Urothelium cell line (cell line): ENCODE data around the gene TNFRSF19.
"Not testable (repeated sequence)": the region's sequence is repeated elsewhere in the genome, so short reads cannot be mapped to it uniquely, and the experiment has no call there.

Source experiments
- DNase-seq: peaks from one replicate; pipeline ENCODE4 v3.0.0; 2011; ENCODE audit warnings: low spot score, mixed read lengths
- FAIRE-seq: peaks from 2 replicates; lab custom pipeline; 2011; peaks lifted over from hg19 to GRCh38; lab: Jason Lieb, UNC

Gene TNFRSF19

GRCh38 chr13:23563085-23563845 is 6.9 kb upstream of the TNFRSF19 start:
- no peak for DNase-seq
- FAIRE-seq, result no peak

GRCh38 chr13:23567906-23568460 is 2.2 kb upstream of the TNFRSF19 start:
- no peak for DNase-seq
- FAIRE-seq, result no peak

GRCh38 chr13:23570921-23571315 is 706 bp downstream of the TNFRSF19 start:
- DNase-seq (no peak), FAIRE-seq (no peak)

- FAIRE-seq (no peak), DNase-seq (no peak)
These were observed 1.2 kb downstream of the TNFRSF19 start for GRCh38 chr13:23571431-23571830.

- no peak for FAIRE-seq
- no peak for DNase-seq
These were observed 2.6 kb downstream of the TNFRSF19 start for GRCh38 chr13:23572836-23573235.

- FAIRE-seq, result no peak
- DNase-seq, result no peak
These were observed 4.4 kb downstream of the TNFRSF19 start for GRCh38 chr13:23574421-23575145.

- no peak for DNase-seq
These were observed 5.4 kb downstream of the TNFRSF19 start for GRCh38 chr13:23575632-23576031.

GRCh38 chr13:23578411-23579071 is 8.3 kb downstream of the TNFRSF19 start:
- DNase-seq, result peak; percentile 58
- FAIRE-seq, result no peak

More at GRCh38 chr13:23575632-23576031, 5.4 kb downstream of the TNFRSF19 start:
- FAIRE-seq, result no peak

- DNase-seq, result peak; percentile 90
- FAIRE-seq, result no peak
These were observed 9.1 kb downstream of the TNFRSF19 start for GRCh38 chr13:23579072-23579895.

- FAIRE-seq, result no peak
- DNase-seq, result no peak
These were observed 9.9 kb downstream of the TNFRSF19 start for GRCh38 chr13:23579896-23580683.

GRCh38 chr13:23580684-23581060 is 10.5 kb downstream of the TNFRSF19 start:
- DNase-seq, result no peak
- no peak for FAIRE-seq

- no peak for FAIRE-seq
- DNase-seq, result no peak
These were observed 13.3 kb downstream of the TNFRSF19 start for GRCh38 chr13:23583491-23583890.

- FAIRE-seq (no peak), DNase-seq (no peak)
These were observed 14.1 kb downstream of the TNFRSF19 start for GRCh38 chr13:23584275-23584674.

GRCh38 chr13:23586336-23586735 is 16.1 kb downstream of the TNFRSF19 start:
- no peak for DNase-seq
- no peak for FAIRE-seq

- DNase-seq, result no peak
- no peak for FAIRE-seq
These were observed 18.5 kb downstream of the TNFRSF19 start for GRCh38 chr13:23588666-23589065.

GRCh38 chr13:23592596-23592995 is 22.4 kb downstream of the TNFRSF19 start:
- no peak for DNase-seq
- FAIRE-seq, result no peak

GRCh38 chr13:23593148-23593547 is 22.9 kb downstream of the TNFRSF19 start:
- no peak for FAIRE-seq
- no peak for DNase-seq

GRCh38 chr13:23594290-23594689 is 24.1 kb downstream of the TNFRSF19 start:
- not testable (repeated sequence) for FAIRE-seq, DNase-seq

- DNase-seq, result no peak
- no peak for FAIRE-seq
These were observed 28.2 kb downstream of the TNFRSF19 start for GRCh38 chr13:23598369-23598768.
